ENCODE results near the gene NT5C3B. TPM values are rescaled to one million over a fixed set of nuclear protein-coding genes. Genes with fewer than 3 reads are reported as not detected.

Gene NT5C3B
- total RNA-seq, 1 experiment from 2014 or later: 77.8 TPM

DNA sequence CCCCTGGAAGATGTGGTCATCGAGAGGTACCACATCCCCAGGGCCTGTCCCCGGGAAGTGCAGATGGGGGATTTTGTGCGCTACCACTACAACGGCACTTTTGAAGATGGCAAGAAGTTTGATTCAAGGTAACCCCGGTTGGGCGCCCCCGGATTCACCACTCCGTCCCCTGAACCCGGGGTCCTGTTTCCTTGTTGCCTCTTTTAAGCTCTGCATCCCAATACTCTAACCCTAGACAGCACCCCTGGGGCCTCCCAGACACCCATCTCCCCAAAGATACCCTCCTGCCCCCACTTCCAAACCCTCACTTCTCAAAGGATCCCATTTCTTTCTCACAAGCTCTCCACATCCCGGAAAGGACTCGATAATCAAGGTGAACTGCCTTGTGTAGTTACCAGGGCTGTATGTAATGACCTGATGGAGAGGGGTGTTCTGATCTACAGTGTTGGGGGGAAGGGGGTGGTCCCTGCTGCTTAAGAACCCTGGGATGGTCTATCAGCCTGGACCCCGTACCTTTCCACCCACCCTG is 22.8 kb downstream of the NT5C3B start:
- DNase-seq (ENCODE audit: low spot score): no peak
- in situ Hi-C loops (cut with HindIII; ENCODE audit: low sequenced_read_pairs): no loop called here

DNA sequence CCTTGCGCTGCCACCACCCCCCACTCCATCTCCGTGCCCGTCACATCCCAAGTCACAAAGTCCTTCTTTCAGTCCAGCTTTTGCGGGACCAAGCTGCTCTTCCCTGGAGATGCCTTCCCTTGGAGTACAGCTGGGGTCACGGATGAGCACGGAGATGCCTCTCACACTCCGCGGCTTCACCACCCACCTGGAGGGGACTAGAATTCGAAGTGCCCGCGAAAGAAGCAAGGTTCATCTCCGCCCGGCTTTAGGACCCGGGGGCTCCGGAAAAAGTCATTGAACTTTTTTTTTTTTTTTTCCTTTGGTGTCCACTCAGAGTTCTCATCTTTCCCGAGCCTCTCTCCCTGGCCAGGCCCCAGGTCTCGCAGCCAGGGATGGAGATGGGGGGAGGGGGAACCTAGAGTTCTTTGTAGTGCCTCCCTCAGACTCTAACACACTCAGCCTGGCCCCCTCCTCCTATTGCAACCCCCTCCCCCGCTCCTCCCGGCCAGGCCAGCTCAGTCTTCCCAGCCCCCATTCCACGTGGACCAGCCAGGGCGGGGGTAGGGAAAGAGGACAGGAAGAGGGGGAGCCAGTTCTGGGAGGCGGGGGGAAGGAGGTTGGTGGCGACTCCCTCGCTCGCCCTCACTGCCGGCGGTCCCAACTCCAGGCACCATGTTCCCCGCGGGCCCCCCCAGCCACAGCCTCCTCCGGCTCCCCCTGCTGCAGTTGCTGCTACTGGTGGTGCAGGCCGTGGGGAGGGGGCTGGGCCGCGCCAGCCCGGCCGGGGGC is 23.5 kb downstream of the NT5C3B start, which contains the start of gene FKBP10:
Gene FKBP10, plus strand, starts transcription at position 624 of the 771 bp plus-strand sequence. Its CDS starts 31 bp downstream, at position 655.
- DNase-seq (ENCODE audit: low spot score): peak; percentile 76
- in situ Hi-C loops (cut with HindIII; ENCODE audit: low sequenced_read_pairs): no loop called here

DNA sequence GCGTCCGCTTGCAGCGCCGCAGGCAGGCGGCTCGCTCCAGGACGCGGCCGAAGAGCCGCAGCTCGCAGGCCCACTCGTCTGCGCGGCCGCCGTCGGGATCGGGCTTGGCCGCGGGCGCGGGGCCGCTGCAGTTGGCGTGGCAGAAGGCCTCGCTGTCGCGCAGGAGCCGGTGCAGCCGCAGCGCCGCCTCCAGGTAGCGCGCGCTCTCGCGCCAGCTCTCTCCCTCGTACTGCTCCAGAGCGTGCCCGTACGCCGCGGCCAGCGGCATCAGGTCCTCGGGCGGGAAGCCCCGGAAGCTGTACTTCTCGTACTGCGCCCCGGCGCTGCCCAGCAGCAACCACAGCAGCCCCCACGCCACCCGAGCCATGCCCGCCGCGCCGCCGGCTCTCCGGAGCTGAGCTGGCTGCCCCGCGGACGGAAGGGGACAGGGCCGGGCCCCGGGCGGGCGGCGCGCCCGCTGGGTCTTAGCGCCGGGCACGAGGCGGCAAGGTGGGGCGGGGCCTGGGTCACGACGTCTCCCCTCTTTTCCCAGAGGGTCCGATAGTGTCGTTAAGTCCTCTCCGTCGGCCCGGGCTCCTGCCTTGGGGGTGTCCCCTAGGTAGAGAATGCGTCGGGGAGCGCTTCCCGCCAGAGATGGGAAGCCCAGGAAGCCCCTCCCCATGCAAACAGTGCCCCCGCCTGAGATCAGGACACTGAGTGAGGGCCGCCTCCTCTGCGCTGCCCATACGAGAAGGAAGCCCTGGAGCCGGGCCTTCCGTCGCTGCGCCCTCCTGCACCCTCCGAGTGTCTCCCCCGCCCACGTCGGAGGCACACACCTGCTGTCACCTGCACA is 24.3 kb downstream of the NT5C3B start, which contains the start of gene P3H4:
Gene P3H4, minus strand, starts transcription at position 401 of the 832 bp plus-strand sequence. Its CDS starts 34 bp downstream, at position 367.
- in situ Hi-C loops (cut with HindIII; ENCODE audit: low sequenced_read_pairs): no loop called here
- peak; percentile 82 for DNase-seq (ENCODE audit: low spot score)

DNA sequence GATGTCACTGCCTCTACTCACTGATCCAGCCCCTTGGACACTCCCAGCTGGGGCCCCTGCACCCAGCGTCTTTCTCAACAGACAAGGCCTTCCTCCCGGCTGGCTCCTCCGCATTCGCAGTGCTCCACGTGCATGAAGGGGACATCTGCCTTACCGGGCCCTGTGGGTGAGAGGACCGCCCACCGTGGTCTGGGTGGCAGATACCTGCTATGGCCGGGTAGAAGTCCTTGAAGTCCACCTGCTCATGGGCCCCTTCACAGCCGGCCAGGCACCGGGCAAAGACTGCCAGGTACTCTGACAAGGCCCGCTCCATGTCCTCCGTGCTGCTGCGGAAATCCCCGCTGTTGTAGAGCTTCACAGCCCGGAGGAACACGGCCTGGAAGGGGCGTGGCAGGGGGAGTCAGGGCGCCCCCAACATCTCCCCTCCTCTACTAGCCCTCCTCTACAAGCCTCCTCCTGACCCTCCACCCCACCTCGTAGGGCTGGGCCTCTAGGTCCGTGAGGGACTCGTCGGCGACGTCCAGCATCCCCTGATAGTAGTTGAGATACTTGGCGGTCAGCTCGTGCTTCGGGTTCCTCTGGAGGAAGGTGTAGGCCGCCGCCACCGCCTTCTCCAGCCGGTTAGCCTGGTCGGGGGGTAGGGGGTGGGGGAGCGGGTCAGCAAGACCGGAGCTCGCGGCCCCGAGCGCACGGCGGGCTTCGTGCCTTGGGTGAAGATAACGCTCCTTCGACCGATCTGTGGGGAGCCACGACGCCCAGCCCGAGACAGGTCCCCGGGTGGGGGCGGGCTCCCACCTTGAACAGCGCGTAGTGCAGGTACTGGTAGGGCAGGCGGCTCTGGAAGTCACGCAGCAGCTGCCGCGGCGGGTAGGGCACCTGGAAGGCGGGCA is 25.1 kb downstream of the NT5C3B start:
- no peak for DNase-seq (ENCODE audit: low spot score)
- in situ Hi-C loops (cut with HindIII; ENCODE audit: low sequenced_read_pairs): no loop called here

DNA sequence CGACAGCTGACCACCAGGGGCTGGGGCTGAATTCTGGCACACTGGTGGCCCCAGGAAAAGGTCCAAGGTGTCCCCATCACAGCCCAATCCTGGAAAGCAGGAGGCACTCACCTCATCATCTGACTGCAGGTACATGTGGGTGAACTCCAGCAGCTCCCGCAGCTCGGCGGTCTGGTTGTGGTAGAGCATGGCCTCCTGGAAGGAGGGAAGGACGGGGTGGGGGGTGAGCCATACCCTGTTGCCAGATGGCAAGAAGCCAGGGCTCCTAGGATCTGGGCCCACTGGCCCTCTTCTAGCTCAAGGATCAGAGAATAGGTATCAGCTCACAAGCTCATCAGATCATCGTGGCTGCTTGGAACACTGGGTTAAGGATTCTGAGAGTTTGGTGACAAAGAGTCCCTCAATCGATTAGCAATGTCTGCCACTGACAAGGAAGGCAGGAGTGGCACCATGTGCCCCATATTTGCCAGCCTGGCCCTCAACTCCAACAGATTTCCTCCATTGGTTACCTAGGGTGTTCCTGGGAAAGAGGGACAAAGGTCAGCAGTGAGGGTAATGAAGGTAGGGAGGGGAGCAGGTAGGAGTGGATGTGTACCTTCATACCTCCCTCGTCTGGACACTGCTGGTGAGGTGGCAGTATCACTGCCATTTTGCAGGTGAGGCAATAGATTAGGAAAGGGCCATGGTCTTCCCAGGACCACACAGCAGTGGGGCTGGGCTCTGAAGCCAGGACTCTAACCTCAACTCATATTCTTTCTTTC is 29.2 kb downstream of the NT5C3B start:
- in situ Hi-C loops (cut with HindIII; ENCODE audit: low sequenced_read_pairs): loop anchor here (5.0 to 10.0 kb wide), 2 partner anchors 65 to 148 kb away; no protein-coding TSS in a partner anchor
- DNase-seq (ENCODE audit: low spot score): no peak

DNA sequence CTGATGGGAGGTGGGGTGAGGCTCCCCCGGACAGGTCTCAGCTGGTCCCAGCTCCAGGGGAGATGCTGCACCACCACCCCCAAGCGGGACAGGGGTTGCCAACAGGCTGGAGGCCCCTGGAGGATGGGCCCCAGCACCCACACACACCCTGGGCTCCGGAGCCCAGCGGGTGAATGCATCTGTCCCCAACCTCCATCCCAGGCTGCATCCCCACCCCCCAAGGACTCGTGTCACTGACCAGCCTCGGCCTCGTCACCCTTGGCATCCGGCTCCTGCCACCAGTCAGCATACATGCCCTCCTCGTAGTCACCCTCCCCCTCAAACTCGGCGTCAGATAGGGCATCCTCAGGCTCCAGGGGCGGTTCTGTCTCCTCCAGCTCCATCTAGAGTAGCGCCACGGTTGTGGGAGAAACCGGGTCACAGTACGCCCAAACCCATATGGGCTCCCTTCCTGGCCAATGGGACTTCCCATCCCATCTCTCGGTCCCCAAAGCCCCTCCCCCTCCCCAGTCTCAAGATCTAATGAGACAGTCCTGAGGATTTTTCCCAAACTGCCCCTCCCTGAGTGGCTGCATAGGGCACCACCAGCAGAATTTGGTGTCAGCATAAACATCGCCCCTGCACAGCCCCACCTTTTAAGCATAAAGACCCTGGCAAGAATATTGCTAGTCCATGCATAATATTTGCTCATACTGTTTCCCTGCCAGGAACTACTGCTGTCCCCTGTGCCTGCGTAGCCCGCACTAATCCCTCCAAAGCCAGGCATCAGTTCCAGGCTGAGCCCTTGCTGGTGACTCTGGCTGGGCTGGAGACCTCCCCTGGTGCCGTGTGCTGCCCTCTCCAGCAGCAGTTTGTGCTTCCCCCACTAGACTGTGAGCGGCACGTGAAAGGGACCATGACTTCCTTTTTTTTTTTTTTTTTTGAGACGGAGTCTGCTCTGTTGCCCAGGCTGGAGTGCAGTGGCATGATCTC is 32.7 kb downstream of the NT5C3B start:
- peak; percentile 63 for DNase-seq (ENCODE audit: low spot score)
- in situ Hi-C loops (cut with HindIII; ENCODE audit: low sequenced_read_pairs): loop anchor here (10.0 kb wide), 1 partner anchor 151 kb away; no protein-coding TSS in a partner anchor

DNA sequence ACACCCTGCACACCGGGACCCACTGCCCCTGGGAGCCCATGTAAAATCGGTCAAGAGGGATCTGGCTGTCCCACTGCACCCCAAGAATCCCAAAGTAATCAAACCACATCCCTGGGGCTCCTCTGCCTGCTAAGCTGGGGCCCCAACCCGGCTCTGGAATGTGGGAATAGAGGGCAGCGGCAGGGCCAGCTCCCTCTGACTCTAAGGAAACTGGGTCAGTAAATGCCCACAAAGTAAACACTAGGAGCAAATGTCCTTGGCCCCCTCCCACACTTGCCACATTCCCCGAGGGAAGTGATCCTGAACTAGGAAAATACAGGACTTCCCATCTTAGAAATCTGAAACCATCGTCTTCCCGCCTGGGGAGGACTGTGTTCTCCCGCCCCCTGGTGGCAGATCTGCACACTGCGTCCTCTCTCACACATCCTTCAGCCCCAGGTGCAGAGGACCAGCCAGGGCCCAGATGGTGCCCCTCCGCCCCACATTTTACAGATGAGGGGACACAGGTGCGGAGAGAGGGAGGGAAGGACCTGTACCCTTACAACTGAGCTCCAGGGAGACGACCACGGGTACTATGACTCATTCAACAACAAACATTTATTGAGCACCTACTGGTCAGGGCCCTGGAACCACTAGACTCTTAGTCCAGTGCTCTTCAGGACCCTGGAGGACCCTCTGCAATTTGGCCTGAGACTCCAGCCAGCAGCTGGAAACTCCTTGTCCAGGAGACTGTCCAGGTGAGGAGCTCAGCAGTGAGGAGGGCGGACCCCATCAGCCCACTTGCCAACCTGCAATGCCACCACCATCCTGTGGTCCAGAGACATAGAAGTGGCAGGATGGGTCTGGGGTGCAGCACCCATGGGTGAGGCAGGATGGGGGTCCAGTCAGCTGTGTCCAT is 34.4 kb downstream of the NT5C3B start:
- in situ Hi-C loops (cut with HindIII; ENCODE audit: low sequenced_read_pairs): loop anchor here (10.0 kb wide), 1 partner anchor 153 kb away; no protein-coding TSS in a partner anchor
- peak; percentile 83 for DNase-seq (ENCODE audit: low spot score)

DNA sequence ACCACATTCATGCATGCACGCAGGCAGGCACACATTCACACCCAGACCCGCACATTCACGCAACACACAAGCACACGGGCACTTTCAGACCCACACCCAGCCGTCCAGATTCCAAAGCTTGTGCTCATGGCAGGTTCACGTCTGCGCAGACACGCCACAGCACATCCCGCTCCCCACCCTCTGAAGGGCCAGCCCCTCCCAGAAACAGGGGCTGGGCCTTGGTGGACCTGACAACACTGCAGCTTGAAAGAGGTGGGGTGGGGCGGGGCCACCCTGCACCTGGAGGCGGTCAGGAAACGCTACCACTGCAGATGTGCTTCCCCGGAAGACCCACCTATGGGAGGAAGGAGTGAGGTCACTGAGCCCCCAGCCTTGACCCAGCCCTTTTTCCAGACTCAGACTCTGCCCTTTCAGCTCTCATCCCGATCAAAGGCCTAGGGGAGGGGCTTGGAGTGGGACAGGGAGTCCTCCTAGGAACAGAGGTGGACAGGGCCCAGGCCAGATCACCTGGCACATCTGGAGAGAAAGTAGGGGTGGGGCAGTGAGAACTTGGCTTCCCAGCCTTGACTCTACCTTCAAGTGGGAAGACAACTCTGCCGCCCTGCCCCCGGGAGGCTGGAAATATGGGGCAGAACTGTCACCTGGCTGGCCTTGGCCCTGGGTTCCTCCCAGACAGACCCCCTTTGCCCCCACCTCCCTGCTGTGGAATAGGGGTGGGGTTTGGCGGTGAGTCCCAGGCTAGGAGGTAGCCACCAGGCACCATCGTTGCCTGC is 35.2 kb downstream of the NT5C3B start:
- no peak for DNase-seq (ENCODE audit: low spot score)
- in situ Hi-C loops (cut with HindIII; ENCODE audit: low sequenced_read_pairs): loop anchor here (10.0 kb wide), 1 partner anchor 154 kb away; no protein-coding TSS in a partner anchor

DNA sequence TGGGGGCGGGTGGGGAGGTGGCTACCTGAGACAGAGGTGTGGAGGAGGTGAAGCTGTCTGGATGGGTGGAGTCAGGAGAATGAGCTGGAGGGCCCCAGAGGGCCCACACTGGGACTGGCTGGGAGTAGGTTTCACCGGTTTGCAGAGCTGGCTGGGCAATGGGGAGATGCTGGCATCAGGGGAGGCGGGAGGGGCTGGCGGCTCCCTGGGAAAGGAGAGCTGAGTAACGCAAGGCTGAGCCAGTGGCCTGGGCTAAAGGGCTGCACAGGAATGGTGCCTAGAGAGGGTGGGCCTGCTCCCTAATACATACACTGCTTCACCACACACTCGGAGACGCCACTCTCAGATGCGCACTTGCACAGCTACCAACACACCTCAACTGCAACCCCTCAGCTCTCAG is 36.7 kb downstream of the NT5C3B start:
- in situ Hi-C loops (cut with HindIII; ENCODE audit: low sequenced_read_pairs): no loop called here
- DNase-seq (ENCODE audit: low spot score): no peak

DNA sequence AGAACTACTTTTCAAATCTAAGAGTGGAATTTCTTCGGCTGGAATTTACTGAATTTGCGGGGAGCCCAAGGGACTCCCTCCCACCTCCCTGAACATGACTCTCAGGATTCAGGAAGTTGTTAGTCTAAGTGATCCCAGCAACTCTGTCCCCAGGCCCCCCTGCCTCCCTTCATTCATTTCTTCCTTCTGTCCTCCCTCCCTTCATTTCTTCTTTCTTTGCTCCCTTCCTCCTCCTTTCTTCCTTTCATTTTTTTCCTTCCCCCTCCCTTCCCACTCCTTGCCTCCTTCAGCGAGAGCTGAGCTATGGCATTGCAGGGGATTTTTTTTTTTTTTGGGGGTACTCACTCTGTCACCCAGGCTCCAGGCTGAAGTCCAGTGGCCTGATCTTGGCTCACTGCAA is 38.7 kb downstream of the NT5C3B start:
- DNase-seq (ENCODE audit: low spot score): no peak
- in situ Hi-C loops (cut with HindIII; ENCODE audit: low sequenced_read_pairs): no loop called here

DNA sequence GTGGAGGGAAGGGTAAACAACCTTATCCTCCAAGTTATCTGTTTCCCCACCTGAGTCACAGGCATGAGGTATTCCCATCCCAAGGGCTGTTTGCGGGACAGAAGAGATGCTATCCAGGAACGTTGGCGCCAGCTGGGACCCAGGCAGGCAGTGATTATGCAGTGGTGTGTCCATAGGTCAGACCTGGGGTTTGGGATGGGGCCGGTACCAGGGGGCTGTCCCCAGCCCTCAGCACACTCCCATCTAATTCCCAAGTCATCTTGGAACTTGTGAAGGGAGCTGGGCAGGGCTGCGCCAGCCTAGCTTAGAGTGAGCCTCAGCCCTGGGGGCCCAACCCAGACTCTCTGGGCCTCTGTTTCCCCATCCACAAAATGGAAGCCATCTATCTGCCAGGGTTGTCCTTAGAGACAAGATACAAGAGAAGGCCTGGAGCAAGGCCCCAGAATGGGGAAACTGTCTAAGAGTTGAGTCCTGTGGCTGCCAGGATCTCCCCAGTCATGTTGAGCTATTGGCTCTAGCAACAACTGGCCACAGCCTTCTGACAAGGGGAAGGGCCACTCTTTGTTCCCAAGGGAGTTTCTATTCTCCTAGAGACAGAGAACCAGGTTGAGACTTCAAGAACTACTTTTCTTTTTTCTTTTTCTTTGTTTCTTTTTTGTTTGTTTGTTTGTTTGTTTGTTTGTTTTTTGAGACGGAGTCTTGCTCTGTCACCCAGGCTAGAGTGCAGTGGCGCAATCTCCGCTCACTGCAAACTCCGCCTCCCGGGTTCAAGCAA is 39.7 kb downstream of the NT5C3B start:
- DNase-seq (ENCODE audit: low spot score): no peak
- in situ Hi-C loops (cut with HindIII; ENCODE audit: low sequenced_read_pairs): no loop called here

DNA sequence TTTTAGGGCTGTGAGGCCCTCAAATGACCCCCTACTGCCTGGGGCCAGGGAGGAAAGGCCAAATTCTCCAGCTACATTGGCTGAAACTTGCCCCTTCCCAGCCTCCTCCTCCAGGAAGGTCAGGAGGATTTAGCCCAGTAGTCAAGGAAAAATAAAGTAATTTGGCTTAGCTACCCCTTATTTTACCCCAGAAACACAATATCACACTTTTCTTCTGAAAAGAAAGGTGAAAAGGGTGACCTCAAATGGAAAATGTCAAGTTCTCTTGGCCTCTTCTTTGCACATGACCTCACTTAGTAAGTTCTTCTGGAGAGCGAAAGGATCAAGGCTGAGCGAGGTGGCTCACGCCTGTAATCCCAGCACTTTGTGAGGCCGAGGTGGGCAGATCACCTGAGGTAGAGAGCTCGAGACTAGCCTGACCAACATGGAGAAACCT is 41.5 kb downstream of the NT5C3B start:
- in situ Hi-C loops (cut with HindIII; ENCODE audit: low sequenced_read_pairs): no loop called here
- no peak for DNase-seq (ENCODE audit: low spot score)

DNA sequence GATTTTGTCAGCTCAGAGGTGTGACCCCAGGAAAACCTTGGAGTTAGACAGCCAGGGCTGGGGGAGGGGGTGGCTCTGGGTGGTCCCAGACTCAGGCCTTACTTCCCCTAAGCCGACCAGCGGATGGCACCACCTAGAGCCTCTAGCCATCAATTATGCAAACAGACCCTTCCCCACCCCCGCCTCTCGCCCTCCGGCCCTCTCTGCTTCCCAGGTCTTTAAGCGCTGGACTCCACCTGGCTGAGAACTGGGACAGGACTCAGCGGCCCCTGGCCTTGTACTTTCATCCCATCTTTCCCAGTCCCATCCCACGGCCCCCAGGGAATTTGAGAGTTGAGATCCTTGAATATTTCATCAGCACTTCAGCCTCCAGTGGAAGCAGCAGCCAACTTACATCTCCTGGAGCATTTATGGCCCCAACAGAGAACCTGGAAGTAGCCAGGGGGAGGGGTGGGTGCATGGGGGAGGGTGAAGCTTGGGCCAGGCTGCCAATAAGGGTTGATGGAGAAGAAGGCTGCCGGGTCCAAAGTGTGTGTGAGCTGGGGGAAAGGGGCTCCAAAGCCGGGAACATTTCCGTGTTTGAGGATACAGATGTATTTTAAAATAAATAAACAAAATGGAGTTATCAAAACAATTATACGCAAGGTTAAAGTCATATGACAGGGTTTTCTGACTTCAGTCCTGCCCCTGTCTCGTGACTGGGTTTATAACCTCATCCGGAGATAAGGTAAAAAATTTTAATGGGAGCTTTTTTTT is 42.1 kb downstream of the NT5C3B start:
- in situ Hi-C loops (cut with HindIII; ENCODE audit: low sequenced_read_pairs): no loop called here
- DNase-seq (ENCODE audit: low spot score): no peak

All from G401 (cell line).